Ovary (tissue), 3 donors: ENCODE measurements around the gene TTC28.

ENCODE experiments used
- EP300 ChIP-seq: sonication (generic); formaldehyde crosslinking; IDR thresholded peaks from one replicate; pipeline ENCODE4 v1.6.1; 2017; ENCODE audit warnings: antibody characterized with exemption
- POLR2A ChIP-seq: fragments of 450-650 bp; IDR thresholded peaks from one replicate; pipeline ENCODE4 v1.6.1; 2017; ENCODE audit warnings: antibody characterized with exemption, mild to moderate bottlenecking, moderate library complexity
- TF ChIP-seq, protein P1 (sequence below), 3 donors: fragments of 450-650 bp in 2 of 3; fragments of 200-600 bp in 1 of 3; IDR thresholded peaks; one replicate each; pipeline versions ENCODE4 v1.5.1 to v1.8.0; 2016 to 2022; ENCODE audit warnings: antibody characterized with exemption in 3 of 3, mild to moderate bottlenecking in 1 of 3
- donor health status: DM: no; HTN: no; CAD: no.

DNA sequence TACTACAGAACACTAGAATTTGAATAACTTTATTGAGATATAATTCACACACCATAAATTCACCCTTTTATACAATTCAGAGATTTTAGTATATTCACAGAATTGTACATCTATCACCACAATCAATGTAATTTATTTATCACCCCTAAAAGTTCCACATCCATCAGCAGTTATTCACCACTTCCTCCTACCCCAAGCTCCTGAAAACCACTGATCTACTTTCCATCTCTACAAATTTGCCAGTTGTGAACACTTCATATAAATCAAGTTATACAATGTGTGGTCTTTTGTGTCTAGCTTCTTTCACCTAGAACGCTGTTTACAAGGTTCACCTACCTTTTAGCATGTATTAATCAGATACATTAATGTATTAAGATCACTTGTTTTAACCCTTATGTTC, 179.6 kb downstream of the TTC28 start:
- TF ChIP-seq, protein P1, sequence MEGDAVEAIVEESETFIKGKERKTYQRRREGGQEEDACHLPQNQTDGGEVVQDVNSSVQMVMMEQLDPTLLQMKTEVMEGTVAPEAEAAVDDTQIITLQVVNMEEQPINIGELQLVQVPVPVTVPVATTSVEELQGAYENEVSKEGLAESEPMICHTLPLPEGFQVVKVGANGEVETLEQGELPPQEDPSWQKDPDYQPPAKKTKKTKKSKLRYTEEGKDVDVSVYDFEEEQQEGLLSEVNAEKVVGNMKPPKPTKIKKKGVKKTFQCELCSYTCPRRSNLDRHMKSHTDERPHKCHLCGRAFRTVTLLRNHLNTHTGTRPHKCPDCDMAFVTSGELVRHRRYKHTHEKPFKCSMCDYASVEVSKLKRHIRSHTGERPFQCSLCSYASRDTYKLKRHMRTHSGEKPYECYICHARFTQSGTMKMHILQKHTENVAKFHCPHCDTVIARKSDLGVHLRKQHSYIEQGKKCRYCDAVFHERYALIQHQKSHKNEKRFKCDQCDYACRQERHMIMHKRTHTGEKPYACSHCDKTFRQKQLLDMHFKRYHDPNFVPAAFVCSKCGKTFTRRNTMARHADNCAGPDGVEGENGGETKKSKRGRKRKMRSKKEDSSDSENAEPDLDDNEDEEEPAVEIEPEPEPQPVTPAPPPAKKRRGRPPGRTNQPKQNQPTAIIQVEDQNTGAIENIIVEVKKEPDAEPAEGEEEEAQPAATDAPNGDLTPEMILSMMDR (IDR thresholded peaks at IDR 0.05), result no peak
- TF ChIP-seq POLR2A (no peak), EP300 (no peak)
